GM18867 (cell line): ENCODE data around the gene PPP1R10.

Source experiments
- ATAC-seq: cut with Tn5 transposase; IDR thresholded peaks from one replicate; pipeline ENCODE4 v1.9.1; 2021; ENCODE audit warnings: mild to moderate bottlenecking, moderate library complexity; ENCODE audit not compliant: unreplicated experiment

Gene PPP1R10

GRCh38 chr6:30557683-30557981, 59.4 kb downstream of the PPP1R10 start:
- ATAC-seq, result no peak

GRCh38 chr6:30556906-30557682, 59.9 kb downstream of the PPP1R10 start, which contains the start of gene PRR3:
Gene PRR3, plus strand, starts transcription at chr6:30557295. Its CDS starts 50 bp downstream, at chr6:30557345.
- ATAC-seq, result peak; percentile 65

GRCh38 chr6:30556066-30556905, 60.8 kb downstream of the PPP1R10 start, which contains the start of gene GNL1:
Gene GNL1, minus strand, starts transcription at chr6:30556489. Its CDS starts 286 bp downstream, at chr6:30556203.
- peak; percentile 74 for ATAC-seq

GRCh38 chr6:30555816-30556065, 61.3 kb downstream of the PPP1R10 start:
- ATAC-seq, result no peak

GRCh38 chr6:30554962-30555815, 61.9 kb downstream of the PPP1R10 start:
- no peak for ATAC-seq

GRCh38 chr6:30554404-30554803, 62.6 kb downstream of the PPP1R10 start:
- ATAC-seq, result no peak
